ENCODE results near the gene STK39.

STK39 gene

DNA sequence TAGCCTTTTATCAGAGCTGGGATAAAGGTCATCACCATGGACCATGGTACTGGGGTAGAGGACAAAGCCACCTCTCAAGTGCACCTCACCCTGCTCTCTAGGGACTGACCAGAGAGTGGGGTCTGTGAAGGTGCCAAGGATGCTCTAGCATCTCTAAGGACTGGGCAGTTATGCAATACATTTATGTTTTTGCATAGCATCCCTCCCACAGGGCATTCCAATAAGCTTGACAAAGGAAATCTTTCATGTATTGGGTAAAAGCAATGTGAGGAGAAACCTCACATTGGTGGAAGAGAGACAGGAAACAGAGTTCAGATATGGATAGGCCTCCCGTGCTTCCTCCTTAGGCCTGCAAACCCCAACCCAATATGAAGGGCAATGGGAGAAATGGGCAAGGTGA is 31.6 kb downstream of the STK39 start:
- ChIA-PET CTCF (interaction anchor here (0.9 to 1.5 kb wide), 2 partner anchors 24 to 30 kb away, joined by 3 read pairs; no protein-coding TSS in a partner anchor), POLR2A (no interaction called here)
- H3K4me3 ChIP-seq (ENCODE audit: low read depth, low read length), result no peak overlapping the region
- TF ChIP-seq, protein P1, sequence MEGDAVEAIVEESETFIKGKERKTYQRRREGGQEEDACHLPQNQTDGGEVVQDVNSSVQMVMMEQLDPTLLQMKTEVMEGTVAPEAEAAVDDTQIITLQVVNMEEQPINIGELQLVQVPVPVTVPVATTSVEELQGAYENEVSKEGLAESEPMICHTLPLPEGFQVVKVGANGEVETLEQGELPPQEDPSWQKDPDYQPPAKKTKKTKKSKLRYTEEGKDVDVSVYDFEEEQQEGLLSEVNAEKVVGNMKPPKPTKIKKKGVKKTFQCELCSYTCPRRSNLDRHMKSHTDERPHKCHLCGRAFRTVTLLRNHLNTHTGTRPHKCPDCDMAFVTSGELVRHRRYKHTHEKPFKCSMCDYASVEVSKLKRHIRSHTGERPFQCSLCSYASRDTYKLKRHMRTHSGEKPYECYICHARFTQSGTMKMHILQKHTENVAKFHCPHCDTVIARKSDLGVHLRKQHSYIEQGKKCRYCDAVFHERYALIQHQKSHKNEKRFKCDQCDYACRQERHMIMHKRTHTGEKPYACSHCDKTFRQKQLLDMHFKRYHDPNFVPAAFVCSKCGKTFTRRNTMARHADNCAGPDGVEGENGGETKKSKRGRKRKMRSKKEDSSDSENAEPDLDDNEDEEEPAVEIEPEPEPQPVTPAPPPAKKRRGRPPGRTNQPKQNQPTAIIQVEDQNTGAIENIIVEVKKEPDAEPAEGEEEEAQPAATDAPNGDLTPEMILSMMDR (IDR thresholded peaks at IDR 0.05; ENCODE audit: insufficient read depth, low read length, missing control alignments), result no peak
- DNase-seq (ENCODE audit: low read depth, low spot score), result no peak

DNA sequence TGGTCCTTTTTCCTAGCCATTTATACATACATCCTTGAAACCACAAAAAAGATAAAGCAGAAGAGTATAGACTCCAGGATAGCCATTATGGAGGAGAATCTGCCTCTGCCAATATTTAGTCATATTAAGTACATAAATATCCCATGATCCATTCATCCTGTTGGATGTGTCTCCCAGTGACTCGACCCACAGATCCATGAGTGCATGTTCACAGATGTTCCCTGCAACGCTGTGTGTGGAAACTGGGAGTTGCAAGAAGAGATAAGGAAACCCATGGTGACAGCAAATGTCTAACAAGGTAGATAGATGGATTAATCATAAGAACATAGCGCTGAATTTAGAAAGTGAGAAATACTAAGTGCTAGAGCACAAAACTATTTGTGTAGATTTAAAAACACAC is 34.5 kb downstream of the STK39 start:
- H3K4me3 ChIP-seq (ENCODE audit: low read depth, low read length), result no peak overlapping the region
- DNase-seq (ENCODE audit: low read depth, low spot score), result no peak
- ChIA-PET CTCF (no interaction called here), POLR2A (no interaction called here)
- TF ChIP-seq, protein P1 (IDR thresholded peaks at IDR 0.05; ENCODE audit: insufficient read depth, low read length, missing control alignments), result no peak

DNA sequence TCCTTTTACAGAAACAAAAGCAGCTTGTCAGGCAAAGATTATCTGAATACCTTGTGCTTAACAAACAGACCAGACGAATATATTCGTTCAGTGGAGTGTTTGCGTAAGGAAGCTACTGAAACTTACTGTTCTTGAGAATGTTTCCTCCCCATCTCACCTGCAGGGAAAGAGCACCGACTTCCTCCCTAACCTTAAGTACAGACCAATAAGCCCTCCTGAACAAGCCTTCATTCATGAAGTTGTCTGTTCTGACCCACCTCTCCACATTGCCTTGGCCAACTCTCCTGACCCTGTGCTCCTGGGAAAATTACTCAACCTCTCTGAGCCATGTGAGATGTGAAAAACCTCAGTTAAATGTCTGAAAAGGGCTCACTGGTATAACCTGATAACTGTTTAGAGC is 35.2 kb downstream of the STK39 start:
- TF ChIP-seq, protein P1 (IDR thresholded peaks at IDR 0.05; ENCODE audit: insufficient read depth, low read length, missing control alignments), result no peak
- H3K4me3 ChIP-seq (ENCODE audit: low read depth, low read length), result no peak overlapping the region
- DNase-seq (ENCODE audit: low read depth, low spot score), result no peak
- ChIA-PET POLR2A (no interaction called here), CTCF (interaction anchor here (1.1 kb wide), 1 partner anchor 92 kb away, joined by 3 read pairs; no protein-coding TSS in a partner anchor)

DNA sequence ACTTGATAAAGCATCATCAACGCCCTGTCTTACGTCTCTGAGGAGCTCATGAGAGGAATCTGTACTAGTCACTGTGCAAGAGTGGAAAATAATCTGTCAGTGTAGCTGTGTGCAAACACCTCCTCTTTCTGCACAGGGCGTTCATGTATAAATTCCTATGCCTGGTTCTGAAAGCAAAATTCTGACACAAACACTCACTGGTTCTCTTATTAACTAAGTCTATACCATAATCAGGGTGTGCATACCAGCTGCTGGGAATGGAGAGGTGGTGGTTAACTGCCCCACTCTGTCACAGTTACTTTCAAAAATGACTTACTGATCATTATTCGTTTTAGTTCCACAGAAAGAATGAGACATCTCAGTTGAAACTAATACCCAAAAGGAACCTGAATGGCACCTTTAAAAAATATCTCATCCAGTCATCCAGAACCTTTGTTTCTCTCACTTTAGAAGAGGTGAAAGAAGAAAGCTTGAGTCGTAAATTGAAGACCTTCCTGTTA is 35.7 kb downstream of the STK39 start:
- POLR2A ChIA-PET, result no interaction called here
- H3K4me3 ChIP-seq (ENCODE audit: low read depth, low read length), result no peak overlapping the region
- CTCF ChIA-PET, result interaction anchor here (1.1 kb wide), 1 partner anchor 91 kb away, joined by 3 read pairs; no protein-coding TSS in a partner anchor
- TF ChIP-seq, protein P1 (IDR thresholded peaks at IDR 0.05; ENCODE audit: insufficient read depth, low read length, missing control alignments), result no peak
- DNase-seq (ENCODE audit: low read depth, low spot score), result no peak

DNA sequence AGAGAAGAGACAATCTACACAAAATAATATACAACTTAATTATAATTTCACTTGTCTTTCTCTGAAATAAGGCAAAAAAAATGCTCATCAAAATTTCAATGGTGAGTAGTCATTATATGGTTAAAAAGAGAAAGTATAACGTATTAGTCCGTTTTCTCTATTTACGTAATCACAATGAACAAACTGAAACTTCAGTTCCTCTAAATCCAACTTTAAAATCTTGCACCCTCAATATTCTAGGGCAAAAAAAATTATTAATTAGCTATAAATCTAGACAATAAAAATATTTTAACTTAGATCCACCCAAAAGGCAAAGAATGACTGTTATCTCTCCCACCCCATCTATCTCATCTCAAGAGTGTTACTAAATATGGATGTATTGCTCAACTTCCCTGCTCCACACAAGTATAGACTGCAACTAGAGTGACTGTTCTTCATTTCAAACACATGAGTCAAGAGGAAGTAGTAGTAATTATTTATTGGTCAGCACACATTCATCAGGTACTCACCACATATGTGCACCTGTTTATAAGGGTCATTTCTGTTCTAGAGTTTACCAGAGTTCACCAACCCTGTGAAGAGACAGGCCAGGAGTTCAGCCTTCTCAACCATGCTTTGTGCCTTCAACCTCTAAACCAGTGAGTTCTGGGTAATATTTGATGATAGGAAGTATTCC is 36.4 kb downstream of the STK39 start:
- no peak overlapping the region for H3K4me3 ChIP-seq (ENCODE audit: low read depth, low read length)
- POLR2A ChIA-PET, result no interaction called here
- CTCF ChIA-PET, result interaction anchor here (1.1 kb wide), 1 partner anchor 91 kb away, joined by 3 read pairs; no protein-coding TSS in a partner anchor
- peak; percentile 71 for DNase-seq (ENCODE audit: low read depth, low spot score)
- TF ChIP-seq, protein P1 (IDR thresholded peaks at IDR 0.05; ENCODE audit: insufficient read depth, low read length, missing control alignments), result no peak

DNA sequence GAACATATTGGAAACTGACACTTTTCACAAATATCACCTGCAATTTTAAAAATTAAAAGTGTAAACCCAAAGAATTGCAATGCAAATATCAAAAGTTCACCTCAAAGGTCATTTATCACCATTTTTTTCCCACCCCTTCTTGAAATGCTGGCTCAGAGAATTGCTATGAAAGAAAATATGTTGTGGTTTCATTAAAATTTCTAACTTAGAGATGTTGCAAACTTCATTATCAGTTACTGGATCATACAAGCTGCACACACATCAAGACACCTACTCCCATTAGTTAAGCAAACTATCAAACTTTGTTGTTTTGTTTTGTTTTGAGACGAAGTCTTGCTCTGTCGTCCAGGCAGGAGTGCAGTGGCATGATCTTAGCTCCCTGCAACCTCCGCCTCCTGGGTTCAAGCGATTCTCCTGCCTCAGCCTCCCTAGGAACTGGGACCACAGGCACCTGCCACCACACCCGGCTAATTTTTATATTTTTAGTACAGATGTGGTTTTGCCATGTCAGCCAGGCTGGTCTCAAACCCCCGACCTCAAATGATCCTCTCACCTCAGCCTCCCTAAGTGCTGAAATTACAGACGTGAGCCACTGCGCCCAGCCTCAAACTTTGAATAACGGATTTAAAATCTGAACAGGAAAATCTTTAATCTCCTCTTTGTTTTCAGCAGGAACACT is 37.0 kb downstream of the STK39 start:
- ChIA-PET CTCF (no interaction called here), POLR2A (interaction anchor here (0.6 kb wide), 1 partner anchor 1792 kb away, joined by 3 read pairs; no protein-coding TSS in a partner anchor)
- no peak overlapping the region for H3K4me3 ChIP-seq (ENCODE audit: low read depth, low read length)
- DNase-seq (ENCODE audit: low read depth, low spot score), result no peak
- TF ChIP-seq, protein P1 (IDR thresholded peaks at IDR 0.05; ENCODE audit: insufficient read depth, low read length, missing control alignments), result no peak
